ENCODE measurements around the gene EEF1G. TPM values are rescaled to one million over a fixed set of nuclear protein-coding genes. Genes with fewer than 3 reads are reported as not detected.

Gene EEF1G
- total RNA-seq, 8 experiments from 2014 or later, result 1,525 to 3,247 (median 2,152) TPM

DNA sequence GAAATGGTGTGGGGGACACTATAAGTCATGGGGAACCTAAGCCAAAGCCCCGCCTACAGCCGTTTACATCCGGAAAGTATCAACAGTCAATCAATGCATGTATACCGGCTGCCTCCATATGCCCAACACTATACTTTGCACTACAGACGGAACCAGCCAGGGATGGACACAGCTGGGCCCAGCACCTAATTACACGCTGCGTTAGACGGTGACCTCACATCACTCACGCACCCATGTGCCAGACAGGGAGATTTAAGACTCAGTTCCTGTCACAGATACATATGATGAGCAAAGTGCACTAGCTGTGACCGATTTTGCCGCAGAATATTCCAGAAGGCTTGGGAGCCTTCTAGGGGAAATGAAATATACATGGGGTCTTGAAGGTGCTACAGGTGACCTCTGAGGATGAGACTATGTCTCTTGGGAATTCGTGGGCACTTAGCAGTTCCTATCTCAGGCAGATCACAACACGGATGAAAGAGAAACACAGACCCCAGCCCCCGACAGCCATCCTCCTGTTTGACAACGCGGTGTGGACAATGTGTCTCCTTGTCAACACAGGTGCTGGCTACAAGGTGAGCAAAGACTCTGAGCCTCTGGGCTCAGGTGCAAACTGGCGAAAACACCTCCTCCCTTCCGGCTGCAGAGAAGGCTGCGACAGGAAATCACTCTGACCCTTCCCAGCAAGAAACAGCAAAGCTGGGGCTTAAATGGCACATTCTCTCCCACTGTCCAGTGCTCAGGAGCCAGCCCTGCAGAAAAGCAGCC, 35.0 kb downstream of the EEF1G start:
- Histone ChIP-seq H3K4me3 (no peak overlapping the region), H3K4me1 (replicated peaks in 1 of 2) (peaks cover 17 to 32% of the 10 kb centered on the region in 2 donors), H3K27ac (peak overlapping the region; percentile 58 to 76)
- in situ Hi-C loops (cut with MboI; ENCODE audit: low pct_unique_long_range_greater_than_20kb in 2 of 9, low sequenced_read_pairs in 9 of 9, unreplicated experiment in 9 of 9), result loop anchor here in 1 of 9 experiments (25.0 kb wide), 1 partner anchor 101 kb away; no protein-coding TSS in a partner anchor
- WGBS, 10 experiments, result 21 to 80% (median 65%) methylated on average over 1 to 9 of the region's 19 CpGs; no CpG with 5 or more reads in 3 of the 10 experiments
- peak in 5 of 8 experiments; percentile 1 to 71 (median 51) for ATAC-seq (replicated peaks in 6 of 8)

- 76 to 100% (median 94%) methylated on average over 1 to 5 of the region's 21 CpGs; no CpG with 5 or more reads in 3 of the 10 experiments for WGBS, 10 experiments
- in situ Hi-C loops (cut with MboI; ENCODE audit: low pct_unique_long_range_greater_than_20kb in 2 of 9, low sequenced_read_pairs in 9 of 9, unreplicated experiment in 9 of 9), result loop anchor here in 1 of 9 experiments (25.0 kb wide), 1 partner anchor 99 kb away; no protein-coding TSS in a partner anchor
- no peak for ATAC-seq (replicated peaks in 6 of 8)
- Histone ChIP-seq H3K27ac (no peak overlapping the region), H3K4me3 (no peak overlapping the region), H3K4me1 (replicated peaks in 1 of 2) (peaks cover 17 to 18% of the 10 kb centered on the region in 2 donors)
Measured at GRCh38 chr11:62536301-62536957, 37.3 kb downstream of the EEF1G start.

DNA sequence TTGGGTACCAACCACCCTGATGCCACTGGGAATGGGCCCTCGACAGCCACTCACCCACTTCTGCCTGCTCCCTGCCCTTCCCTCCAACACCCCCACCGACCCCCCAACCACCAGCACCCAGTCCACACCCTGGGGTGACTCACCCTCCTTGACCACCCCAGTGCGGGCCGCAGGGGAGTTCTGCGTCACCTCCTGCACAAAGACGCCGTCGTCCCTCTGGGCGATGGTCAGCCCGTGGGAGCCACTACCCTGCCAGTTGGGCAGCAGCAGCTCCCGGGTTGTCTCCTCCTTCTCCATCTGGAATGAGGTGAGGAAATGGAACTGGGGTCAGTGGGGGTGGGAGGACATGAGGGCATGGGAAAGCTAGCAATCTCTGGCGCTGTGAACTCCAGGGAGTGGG, 37.9 kb downstream of the EEF1G start:
- ATAC-seq (replicated peaks in 6 of 8), result no peak
- in situ Hi-C loops (cut with MboI; ENCODE audit: low pct_unique_long_range_greater_than_20kb in 2 of 9, low sequenced_read_pairs in 9 of 9, unreplicated experiment in 9 of 9), result loop anchor here in 1 of 9 experiments (25.0 kb wide), 1 partner anchor 99 kb away; no protein-coding TSS in a partner anchor
- Histone ChIP-seq H3K4me1 (replicated peaks in 1 of 2) (peaks cover 17 to 18% of the 10 kb centered on the region in 2 donors), H3K27ac (no peak overlapping the region), H3K4me3 (no peak overlapping the region)
- no CpG with 5 or more reads among the region's 12 CpGs for WGBS, 10 experiments

DNA sequence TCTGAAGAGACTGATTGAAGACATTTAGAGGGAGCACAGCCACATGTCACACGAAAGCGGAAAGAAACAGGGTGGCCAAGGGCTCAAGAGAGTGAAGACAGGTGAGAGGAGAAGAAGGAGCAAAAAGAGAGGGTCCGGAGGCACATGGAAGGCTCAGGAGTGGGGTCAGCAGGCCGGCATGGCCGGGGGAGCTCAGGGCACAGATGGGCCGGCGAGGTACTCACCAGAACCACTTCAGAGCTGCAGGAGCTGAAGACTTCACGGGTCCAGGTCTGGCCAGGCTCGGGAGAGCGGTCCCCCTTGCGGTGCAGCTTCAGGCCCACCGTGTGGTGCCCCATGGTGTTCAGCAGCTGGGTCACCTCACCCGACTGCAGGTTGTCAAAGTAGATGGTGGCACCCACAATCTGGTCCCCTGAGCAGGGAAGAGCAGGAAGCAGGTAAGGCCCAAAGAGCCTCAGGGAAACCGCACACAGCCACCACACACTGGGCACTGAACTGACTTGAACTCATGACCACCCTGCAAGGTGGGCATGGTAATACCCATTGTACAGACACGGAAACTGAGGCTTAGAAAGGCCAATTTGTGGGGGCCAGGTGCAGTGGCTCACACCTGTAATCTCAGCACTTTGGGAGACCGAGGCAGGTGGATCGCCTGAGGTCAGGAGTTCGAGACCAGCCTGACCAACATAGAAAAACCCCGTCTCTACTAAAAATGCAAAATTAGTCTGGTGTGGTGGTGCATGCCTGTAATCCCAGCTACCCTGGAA, 38.7 kb downstream of the EEF1G start:
- WGBS, 10 experiments, result 60 to 100% (median 99%) methylated on average over 1 to 13 of the region's 19 CpGs; no CpG with 5 or more reads in 3 of the 10 experiments
- H3K4me3 ChIP-seq, result no peak overlapping the region
- ATAC-seq (replicated peaks in 6 of 8), result no peak
- no peak overlapping the region for H3K27ac ChIP-seq
- in situ Hi-C loops (cut with MboI; ENCODE audit: low pct_unique_long_range_greater_than_20kb in 2 of 9, low sequenced_read_pairs in 9 of 9, unreplicated experiment in 9 of 9), result loop anchor here in 1 of 9 experiments (25.0 kb wide), 1 partner anchor 98 kb away; no protein-coding TSS in a partner anchor
- H3K4me1 ChIP-seq (replicated peaks in 1 of 2), result peaks cover 17 to 18% of the 10 kb centered on the region in 2 donors

DNA sequence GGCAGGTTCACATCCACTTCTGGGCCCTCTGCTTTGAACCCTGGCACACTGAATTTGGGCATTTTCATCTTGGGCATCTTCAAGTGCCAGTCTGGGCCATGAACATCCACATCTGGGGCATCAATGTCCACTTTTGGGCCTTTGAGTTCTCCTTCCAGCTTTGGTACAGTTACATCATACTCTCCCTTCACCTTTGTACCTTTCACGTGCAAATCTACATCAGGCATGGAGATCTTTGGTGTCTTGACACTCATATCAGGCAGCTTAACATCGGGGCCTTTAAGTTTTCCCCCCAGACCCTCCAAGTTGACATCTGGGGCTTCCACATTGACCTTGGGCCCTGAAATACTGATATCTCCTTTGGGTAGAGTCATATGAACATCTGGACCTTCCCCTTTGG, 41.6 kb downstream of the EEF1G start:
- Histone ChIP-seq H3K4me3 (no peak overlapping the region), H3K4me1 (replicated peaks in 1 of 2) (no peaks in the 10 kb centered on the region), H3K27ac (no peak overlapping the region)
- no peak for ATAC-seq (replicated peaks in 6 of 8)
- in situ Hi-C loops (cut with MboI; ENCODE audit: low pct_unique_long_range_greater_than_20kb in 2 of 9, low sequenced_read_pairs in 9 of 9, unreplicated experiment in 9 of 9), result loop anchor here in 1 of 9 experiments (25.0 kb wide), 1 partner anchor 95 kb away; no protein-coding TSS in a partner anchor
- WGBS, 10 experiments, result 69 to 100% (median 83%) methylated on average over 2 of the region's 2 CpGs; no CpG with 5 or more reads in 7 of the 10 experiments

DNA sequence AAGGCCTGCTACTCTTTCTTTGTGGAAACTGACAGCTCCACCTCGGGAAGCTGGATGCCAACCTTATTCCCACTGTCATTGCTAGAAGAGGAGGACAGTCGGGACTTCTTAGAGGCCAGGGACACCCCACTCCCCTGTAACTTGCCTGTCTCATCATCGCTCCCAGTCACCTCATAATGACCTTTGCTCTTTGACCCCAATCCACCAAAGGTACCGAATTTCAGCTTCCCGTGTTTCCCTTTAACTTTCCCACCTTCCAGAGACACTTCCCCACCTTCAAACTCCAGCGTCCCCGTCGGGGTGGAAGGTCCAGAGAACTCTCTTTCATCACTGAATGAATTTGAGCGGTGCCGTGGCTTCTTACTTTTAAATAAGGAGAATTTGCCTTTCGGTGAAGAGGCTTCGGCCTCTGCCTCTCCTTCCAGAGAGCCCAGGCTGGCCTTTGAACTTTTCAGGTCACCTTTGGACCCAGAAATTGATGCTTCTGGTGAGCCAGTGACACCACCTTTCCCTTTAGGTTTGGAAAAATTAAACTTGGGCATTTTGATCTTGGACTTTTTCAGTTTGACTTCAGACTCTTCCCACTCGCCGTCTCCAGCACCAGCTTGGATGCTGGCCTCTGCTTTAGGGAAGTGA, 56.8 kb downstream of the EEF1G start:
- ATAC-seq (replicated peaks in 6 of 8), result no peak
- H3K4me3 ChIP-seq, result no peak overlapping the region
- 70 to 100% (median 87%) methylated on average over 1 to 13 of the region's 14 CpGs; no CpG with 5 or more reads in 2 of the 10 experiments for WGBS, 10 experiments
- no peak overlapping the region for H3K27ac ChIP-seq
- H3K4me1 ChIP-seq (replicated peaks in 1 of 2), result peaks cover 0 to 7% of the 10 kb centered on the region in 2 donors
- in situ Hi-C loops (cut with MboI; ENCODE audit: low pct_unique_long_range_greater_than_20kb in 2 of 9, low sequenced_read_pairs in 9 of 9, unreplicated experiment in 9 of 9), result no loop called here

GRCh38 chr11:62514151-62514550, 59.5 kb downstream of the EEF1G start:
- WGBS, 10 experiments, result 67 to 100% (median 98%) methylated on average over 1 to 5 of the region's 7 CpGs; no CpG with 5 or more reads in 4 of the 10 experiments
- in situ Hi-C loops (cut with MboI; ENCODE audit: low pct_unique_long_range_greater_than_20kb in 2 of 9, low sequenced_read_pairs in 9 of 9, unreplicated experiment in 9 of 9), result no loop called here

DNA sequence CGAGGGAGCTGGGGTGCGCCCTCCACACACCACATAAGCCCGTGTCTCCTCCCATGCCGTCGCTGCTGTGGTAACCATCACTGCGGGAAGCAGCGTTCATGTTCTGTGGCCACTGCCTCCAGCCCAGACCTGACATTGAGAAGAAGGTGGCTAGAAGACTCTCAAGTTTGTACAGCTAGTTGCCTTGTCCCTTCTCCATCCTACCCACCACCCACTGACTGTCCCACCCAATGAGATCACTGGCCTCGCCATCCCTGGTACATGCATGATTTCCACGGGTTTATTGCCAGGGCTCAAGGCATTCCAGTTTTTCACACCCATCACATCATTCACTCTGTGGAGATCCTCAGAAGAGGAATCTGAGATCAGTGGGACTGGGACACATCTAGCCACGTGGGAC, 60.1 kb downstream of the EEF1G start:
- no peak overlapping the region for H3K4me3 ChIP-seq
- no peak overlapping the region for H3K27ac ChIP-seq
- ATAC-seq (replicated peaks in 6 of 8), result no peak
- H3K4me1 ChIP-seq (replicated peaks in 1 of 2), result peaks cover 3 to 12% of the 10 kb centered on the region in 2 donors
- in situ Hi-C loops (cut with MboI; ENCODE audit: low pct_unique_long_range_greater_than_20kb in 2 of 9, low sequenced_read_pairs in 9 of 9, unreplicated experiment in 9 of 9), result no loop called here
- WGBS, 10 experiments, result 73 to 100% (median 91%) methylated on average over 2 to 6 of the region's 10 CpGs; no CpG with 5 or more reads in 5 of the 10 experiments

More at GRCh38 chr11:62514151-62514550, 59.5 kb downstream of the EEF1G start:
- H3K4me3 ChIP-seq, result no peak overlapping the region
- no peak for ATAC-seq (replicated peaks in 6 of 8)
- peaks cover 0 to 7% of the 10 kb centered on the region in 2 donors for H3K4me1 ChIP-seq (replicated peaks in 1 of 2)
- no peak overlapping the region for H3K27ac ChIP-seq

- in situ Hi-C loops (cut with MboI; ENCODE audit: low pct_unique_long_range_greater_than_20kb in 2 of 9, low sequenced_read_pairs in 9 of 9, unreplicated experiment in 9 of 9), result no loop called here
- no peak for ATAC-seq (replicated peaks in 6 of 8)
- no peak overlapping the region for H3K27ac ChIP-seq
Measured at GRCh38 chr11:62512961-62513360, 60.7 kb downstream of the EEF1G start.

More at GRCh38 chr11:62512961-62513360, 60.7 kb downstream of the EEF1G start:
- H3K4me1 ChIP-seq (replicated peaks in 1 of 2), result peaks cover 8 to 17% of the 10 kb centered on the region in 2 donors
- 40 to 100% (median 89%) methylated on average over 1 to 7 of the region's 8 CpGs; no CpG with 5 or more reads in 4 of the 10 experiments for WGBS, 10 experiments
- no peak overlapping the region for H3K4me3 ChIP-seq

Other genes with a start within 250 kb of the EEF1G start
- 10 to 100 TPM in 7 of 8 experiments, 1 to 10 TPM in 1; 2.8 to 48.2 (median 24.8) TPM for gene ASRGL1, start 236.4 kb downstream of the EEF1G start, total RNA-seq
- not detected for gene SCGB1A1, start 154.9 kb downstream of the EEF1G start, total RNA-seq
- 10 to 100 TPM in 4 of 8 experiments, 1 to 10 TPM in 4; 1.2 to 93.7 (median 13.5) TPM for gene AHNAK, start 27.1 kb downstream of the EEF1G start, total RNA-seq
- gene TUT1, start 17.6 kb upstream of the EEF1G start, total RNA-seq, result 10 to 100 TPM; 11.5 to 24.4 (median 17.3) TPM
- 100 to 1,000 TPM in 3 of 8 experiments, 10 to 100 TPM in 5; 49.1 to 146 (median 83.3) TPM for gene MTA2, start 28.0 kb upstream of the EEF1G start, total RNA-seq
- gene EML3, start 38.9 kb upstream of the EEF1G start, total RNA-seq, result 10 to 100 TPM in 4 of 8 experiments, 1 to 10 TPM in 4; 1.4 to 56.9 (median 10.0) TPM
- 10 to 100 TPM in 1 of 8 experiments, 1 to 10 TPM in 6, under 1 TPM in 1; 0.49 to 14.5 (median 4.8) TPM for gene ROM1, start 39.4 kb upstream of the EEF1G start, total RNA-seq
- gene B3GAT3, start 48.1 kb upstream of the EEF1G start, total RNA-seq, result 10 to 100 TPM; 28.6 to 56.5 (median 37.0) TPM
- 100 to 1,000 TPM in 7 of 8 experiments, 10 to 100 TPM in 1; 97.8 to 296 (median 172) TPM for gene GANAB, start 72.7 kb upstream of the EEF1G start, total RNA-seq
- 10 to 100 TPM; 10.8 to 24.8 (median 17.9) TPM for gene INTS5, start 79.4 kb upstream of the EEF1G start, total RNA-seq
- 100 to 1,000 TPM in 4 of 8 experiments, 10 to 100 TPM in 4; 51.9 to 159 (median 95.0) TPM for gene C11orf98, start 91.3 kb upstream of the EEF1G start, total RNA-seq
- 10 to 100 TPM; 25.7 to 90.2 (median 37.9) TPM for gene CSKMT, start 91.4 kb upstream of the EEF1G start, total RNA-seq
- gene UQCC3, start 97.8 kb upstream of the EEF1G start, total RNA-seq, result 10 to 100 TPM in 5 of 8 experiments, 1 to 10 TPM in 3; 7.9 to 17.7 (median 10.3) TPM
- 10 to 100 TPM in 3 of 8 experiments, 1 to 10 TPM in 5; 2.8 to 32.4 (median 4.6) TPM for gene LBHD1, start 98.4 kb upstream of the EEF1G start, total RNA-seq
- gene UBXN1, start 105.2 kb upstream of the EEF1G start, total RNA-seq, result 100 to 1,000 TPM in 7 of 8 experiments, 10 to 100 TPM in 1; 95.5 to 132 (median 123) TPM
- gene LRRN4CL, start 115.6 kb upstream of the EEF1G start, total RNA-seq, result 1 to 10 TPM in 2 of 8 experiments, under 1 TPM in 6; 0.33 to 9.3 (median 0.49) TPM
- gene BSCL2, start 133.5 kb upstream of the EEF1G start, total RNA-seq, result 100 to 1,000 TPM in 6 of 8 experiments, 10 to 100 TPM in 2; 55.0 to 446 (median 341) TPM
- 100 to 1,000 TPM in 5 of 8 experiments, under 1 TPM in 3; 0.61 to 171 (median 111) TPM for gene GNG3, start 133.8 kb upstream of the EEF1G start, total RNA-seq
- gene HNRNPUL2, start 153.6 kb upstream of the EEF1G start, total RNA-seq, result 10 to 100 TPM; 13.4 to 55.2 (median 27.8) TPM
- 10 to 100 TPM; 41.6 to 67.2 (median 48.7) TPM for gene TTC9C, start 154.6 kb upstream of the EEF1G start, total RNA-seq
- 10 to 100 TPM in 3 of 8 experiments, 1 to 10 TPM in 5; 7.4 to 12.8 (median 9.5) TPM for gene ZBTB3, start 180.3 kb upstream of the EEF1G start, total RNA-seq
- gene POLR2G, start 187.7 kb upstream of the EEF1G start, total RNA-seq, result 100 to 1,000 TPM in 6 of 8 experiments, 10 to 100 TPM in 2; 83.4 to 178 (median 115) TPM
- gene TAF6L, start 197.5 kb upstream of the EEF1G start, total RNA-seq, result 10 to 100 TPM in 5 of 8 experiments, 1 to 10 TPM in 3; 8.7 to 40.6 (median 13.9) TPM
- 100 to 1,000 TPM in 1 of 8 experiments, 10 to 100 TPM in 7; 17.6 to 125 (median 42.2) TPM for gene TMEM179B, start 213.5 kb upstream of the EEF1G start, total RNA-seq
- gene TMEM223, start 218.1 kb upstream of the EEF1G start, total RNA-seq, result 10 to 100 TPM; 13.6 to 31.3 (median 25.3) TPM
- gene NXF1, start 231.5 kb upstream of the EEF1G start, total RNA-seq, result 10 to 100 TPM; 22.4 to 86.6 (median 45.4) TPM